Measurements from ENCODE around the gene CBLN4.
A peak's percentile ranks its signal among the peaks of the same experiment; 100 is the strongest.

The CBLN4 gene

DNA sequence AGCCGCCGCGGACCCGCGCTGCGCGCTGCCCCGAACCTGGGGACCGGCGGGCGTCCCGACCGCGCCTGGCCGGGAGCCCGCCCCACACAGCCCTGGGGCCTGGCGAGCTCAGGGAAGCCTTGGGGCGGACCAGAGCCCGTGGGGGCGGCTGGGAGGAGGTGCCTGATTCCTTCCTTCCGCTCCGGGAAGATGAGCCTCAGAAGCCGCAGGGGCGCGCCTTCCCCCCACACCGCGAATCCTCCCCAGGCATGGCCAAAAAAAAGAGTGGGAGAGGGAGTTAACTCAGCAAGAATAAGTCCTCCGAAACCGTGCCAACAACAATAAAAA lies at the start of gene CBLN4:
CBLN4 (minus strand) TSS at position 131 of the 327 bp plus-strand sequence. CDS start 1,348 bp downstream, outside the sequence.
- DNase-seq, result no peak

DNA sequence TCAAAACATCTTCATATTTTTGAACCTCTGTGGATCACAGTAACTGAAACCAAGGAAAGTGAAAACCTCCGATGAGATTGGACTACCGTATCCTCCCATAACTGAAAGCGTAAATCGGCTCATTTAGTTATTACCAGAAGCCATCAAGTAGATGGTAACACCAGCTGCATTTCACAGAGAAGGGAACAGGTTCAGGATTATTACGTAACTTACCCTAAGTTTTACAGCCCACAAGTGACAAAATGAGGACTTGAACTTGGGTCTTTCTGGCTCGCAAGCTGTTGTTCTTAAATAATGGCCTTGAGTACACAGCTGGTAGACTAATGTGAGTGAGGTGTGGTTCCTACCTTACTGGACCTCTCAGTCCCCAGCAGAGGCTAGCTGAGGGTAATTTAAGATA lies 37.9 kb upstream of the CBLN4 start:
- no peak for DNase-seq

DNA sequence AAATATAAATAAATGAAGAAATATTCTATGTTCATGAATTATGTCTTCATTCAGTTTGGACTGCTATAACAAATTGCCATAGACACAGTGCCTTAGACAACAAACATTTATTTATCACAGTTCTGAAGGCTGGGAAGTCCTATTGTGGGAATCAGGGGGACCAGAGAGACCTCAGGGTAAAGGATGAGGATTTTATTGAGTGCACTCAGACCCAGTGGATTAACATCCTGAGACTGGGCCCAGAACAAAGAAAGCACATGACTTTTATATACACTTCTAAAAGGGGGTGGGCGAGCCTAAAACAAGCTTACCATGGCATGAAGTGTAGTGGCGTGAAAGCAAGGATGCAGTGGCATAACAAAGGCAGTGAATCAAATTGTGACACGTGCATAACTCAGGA lies 26.9 kb upstream of the CBLN4 start:
- DNase-seq, result no peak

DNA sequence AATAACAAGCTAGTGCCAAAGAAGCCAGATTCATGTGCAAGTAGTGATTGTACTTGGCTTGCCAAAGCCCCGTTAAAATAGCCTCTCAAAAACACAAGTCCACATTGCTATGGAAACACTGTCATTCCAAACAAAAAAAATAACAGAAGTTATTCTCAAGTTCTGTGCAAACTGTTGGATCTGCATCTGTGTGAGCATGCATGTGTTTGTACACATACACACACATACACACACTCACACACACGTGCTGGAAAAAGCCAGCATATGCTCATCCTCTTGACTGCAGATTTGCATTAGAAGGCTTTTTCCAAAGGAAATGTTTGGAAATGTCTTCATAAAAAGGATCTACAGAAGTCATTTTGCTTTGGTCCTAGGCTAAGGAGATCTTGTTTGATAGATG lies 13.4 kb upstream of the CBLN4 start:
- no peak for DNase-seq

DNA sequence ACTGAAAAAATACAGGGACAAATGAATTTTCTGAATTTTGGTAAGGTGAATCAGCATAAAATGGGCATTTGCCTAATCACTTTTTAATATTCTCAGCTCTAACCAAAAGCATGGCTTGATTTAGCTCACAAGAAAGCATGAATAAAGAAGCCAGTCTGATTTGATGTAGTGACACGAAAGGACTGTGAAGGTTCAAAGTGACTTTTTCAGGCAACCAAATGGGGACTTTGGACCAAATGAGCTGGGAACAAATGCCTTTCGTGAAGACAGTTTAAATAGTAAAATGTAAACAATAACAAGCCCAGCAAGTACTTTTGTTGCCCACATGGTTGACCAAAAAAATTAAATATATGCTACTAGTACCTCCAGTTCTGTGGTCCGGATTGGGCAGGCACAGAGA lies 12.9 kb upstream of the CBLN4 start:
- no peak for DNase-seq

DNA sequence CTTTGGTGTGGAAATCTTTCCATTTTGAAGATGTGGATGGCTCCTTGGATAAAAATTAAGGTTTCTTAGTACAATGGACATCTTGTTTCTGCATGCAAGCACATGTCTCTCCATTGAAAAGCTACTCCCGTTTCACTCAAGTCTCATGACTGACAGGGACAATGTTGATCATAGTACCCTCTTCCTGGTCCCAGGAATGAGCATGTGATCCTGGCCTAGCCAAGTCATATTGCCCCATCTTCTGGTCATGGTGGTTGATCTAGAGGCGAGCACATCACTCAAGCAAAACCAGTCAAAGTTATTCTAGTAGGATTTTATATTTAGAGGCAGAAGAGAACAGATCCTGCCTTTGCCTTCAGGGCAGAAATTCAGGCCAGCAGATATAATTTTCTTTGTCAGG lies 12.2 kb upstream of the CBLN4 start:
- DNase-seq, result no peak

DNA sequence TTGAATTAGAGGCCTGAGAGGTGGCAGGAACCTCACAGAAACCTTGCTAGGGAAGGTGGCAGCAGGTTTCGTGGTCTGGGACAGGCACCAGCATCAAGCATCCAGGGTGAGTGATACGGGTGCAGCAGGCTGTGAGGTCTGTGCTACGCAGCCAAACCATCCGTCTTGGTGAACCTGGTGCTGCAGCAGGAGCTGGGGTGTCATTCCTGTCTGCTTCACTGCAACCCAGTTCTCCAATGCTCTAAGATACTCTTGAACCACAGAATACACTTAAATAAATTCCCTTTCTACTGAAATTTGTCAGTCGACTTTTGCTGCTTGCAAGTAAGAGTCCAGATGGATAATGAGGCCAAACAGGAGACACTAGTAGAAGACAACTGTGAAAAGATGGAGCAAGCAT lies 9.7 kb upstream of the CBLN4 start:
- no peak for DNase-seq

DNA sequence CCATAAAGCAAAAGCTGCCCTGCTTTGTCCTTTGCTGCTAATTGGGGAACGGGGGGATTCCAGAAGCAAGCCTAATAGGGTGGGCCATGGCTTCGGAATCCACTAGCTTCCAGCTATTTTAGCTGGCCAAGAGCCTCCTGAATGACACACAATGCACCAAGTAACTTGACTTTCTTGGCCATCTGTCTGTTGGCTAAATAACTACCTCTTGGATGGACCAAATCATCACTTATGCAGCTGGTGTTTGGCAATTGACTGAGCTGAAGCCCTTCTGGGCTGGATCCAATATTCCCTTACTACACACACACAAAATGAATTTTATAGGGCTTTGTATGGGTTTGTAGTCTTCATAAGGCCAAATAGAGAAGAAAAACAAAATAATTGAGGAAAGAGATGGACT lies 8.8 kb upstream of the CBLN4 start:
- DNase-seq, result no peak

DNA sequence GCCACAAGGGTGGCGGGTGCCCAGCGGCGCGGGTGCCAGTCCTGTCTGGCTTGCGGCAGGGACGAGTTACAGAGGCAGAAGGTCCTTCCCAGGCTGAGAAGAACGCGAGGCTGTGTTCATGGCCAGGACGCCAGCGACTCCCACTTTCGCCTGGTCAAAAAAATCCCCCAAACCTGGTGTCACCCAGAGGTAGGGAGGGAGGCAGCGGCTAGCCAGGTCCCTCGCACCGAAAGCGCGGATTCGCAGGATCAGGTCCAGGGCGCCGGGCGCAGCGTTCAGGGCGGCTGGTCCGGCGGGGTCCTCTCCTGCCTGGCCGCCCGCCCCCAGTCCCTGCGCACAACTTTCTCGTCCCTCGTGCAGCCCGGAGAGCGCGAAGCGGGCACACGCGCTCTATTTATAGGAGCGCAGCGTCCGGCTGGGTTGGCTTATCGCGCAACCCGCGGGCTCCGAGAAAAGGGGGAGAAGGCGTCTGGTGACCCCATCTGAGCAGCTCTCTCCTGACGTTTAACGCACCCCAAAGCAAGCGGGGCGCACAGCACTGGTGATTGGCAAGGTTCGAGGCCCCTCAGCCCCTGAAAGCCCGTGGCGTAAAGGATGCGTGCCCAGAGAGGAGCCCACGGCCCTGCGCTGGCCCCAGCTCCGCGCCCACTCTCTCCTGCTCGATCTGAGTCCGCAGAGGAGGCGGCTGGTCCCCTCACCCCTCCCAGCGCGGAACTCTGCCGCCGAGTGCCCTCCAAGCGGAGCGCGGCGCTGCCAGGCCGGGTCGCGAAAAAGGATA lies 519 bp downstream of the CBLN4 start:
- no peak for DNase-seq

DNA sequence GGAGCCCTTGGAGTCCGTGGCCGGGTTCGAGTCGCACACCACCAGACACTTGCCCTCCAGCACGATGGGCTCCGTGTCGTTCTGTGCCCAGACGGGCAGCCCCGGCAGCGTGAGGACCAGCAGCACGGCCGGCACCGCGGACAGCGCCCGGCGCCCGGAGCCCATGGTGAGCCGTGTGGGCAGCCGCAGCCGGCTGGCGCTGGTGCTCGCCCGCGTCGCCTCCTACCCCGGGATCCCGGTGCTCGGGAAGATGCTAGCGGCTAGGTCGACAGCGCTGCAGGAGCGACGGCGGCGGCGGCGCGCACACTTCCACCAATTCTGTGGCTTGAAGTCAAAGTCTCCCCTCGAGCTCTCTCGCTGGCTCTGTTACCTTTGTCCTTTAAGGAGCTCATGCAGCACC lies 1.3 kb downstream of the CBLN4 start:
- no peak for DNase-seq

DNA sequence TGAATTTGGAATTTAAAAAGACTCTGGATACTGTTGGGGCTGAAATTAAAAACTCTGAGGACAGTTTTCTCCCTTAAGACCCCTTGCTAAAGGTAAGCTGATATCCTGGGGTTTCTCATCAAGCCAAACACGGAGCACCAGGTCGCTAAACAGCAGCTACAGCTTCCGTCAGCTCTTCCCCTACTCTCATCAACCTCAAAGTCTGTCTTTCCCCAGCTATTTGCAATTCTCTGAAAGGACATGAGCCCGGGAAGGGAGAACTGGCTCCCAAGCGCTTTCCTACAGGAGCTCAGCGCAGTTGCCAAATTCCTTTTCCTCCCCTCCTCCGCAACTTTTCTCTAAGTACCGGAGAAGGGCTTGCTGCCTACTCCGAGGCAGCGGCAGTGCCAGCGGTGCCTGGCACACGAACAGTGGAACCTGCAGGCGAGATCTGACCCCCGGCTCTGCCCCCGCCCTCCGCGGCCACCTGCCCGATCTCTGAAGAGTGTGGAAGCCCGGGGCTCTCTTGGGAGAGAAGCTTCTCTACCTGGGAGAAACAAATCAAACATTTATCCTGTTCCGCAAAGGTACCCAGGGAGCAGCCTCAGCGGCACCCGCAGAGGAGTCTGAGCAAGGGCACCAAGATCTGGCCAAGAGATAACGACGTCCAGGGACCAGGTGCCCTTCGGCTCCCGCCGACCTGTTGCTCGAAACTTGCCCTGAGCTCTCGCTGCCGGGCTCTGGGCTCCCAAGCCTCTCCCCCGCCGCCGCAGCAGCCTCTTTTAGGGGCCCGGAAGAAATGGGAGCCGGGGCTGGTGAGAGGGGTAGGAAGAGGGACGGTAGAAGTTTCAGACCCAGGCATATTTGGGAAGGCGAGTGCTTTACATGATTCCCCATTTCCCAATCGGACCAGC lies 2.2 kb downstream of the CBLN4 start:
- DNase-seq, result no peak

DNA sequence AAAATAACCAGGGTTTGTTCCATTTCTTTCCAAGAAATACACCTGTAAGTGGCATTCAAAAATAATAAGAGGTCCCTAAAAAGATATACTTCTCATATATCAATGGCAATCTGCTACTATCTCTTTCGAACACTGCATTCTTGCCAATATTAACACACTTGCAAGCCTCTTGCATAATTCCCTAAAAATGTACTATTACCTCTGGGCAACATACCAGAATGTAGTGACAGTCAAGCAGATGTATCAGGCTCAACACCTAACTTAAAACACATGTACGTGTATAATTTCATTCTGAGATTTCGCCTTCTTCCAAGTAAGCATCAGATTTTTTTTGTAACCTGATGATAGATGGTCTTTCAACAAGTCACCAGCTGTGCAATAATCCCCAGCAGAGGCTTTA lies 3.4 kb downstream of the CBLN4 start:
- DNase-seq, result no peak

DNA sequence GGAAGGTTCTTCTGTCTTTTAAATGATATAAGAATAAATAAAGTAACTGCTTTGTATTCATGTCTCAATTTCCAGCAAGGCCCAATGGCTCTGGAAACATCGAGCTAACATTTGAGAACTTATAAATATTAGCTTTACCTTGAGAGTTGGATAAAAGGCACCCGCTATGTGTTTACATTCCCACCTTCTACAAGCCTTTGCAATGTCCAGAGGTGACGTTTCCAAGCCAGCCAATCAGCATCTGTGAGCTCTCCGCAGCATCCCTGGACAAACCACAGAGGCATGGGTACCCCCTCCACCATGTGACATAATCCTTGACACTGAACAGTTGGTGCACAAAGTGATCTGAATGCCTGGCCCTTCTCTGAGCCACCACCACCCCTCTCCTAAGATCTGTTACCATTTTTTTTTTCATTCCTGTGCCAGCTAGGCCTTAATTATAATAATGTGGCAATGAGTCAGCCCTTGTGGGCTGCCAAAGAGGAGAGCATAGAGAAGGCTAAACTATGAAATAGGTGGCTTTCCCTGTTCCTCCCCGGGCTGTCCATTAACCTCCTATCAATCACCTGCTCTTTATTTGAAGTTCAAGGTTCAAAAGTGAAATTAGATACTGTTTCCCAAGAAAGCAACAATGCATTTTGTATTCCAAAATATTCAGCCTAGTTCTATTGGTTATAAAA lies 4.1 kb downstream of the CBLN4 start:
- DNase-seq, result no peak

DNA sequence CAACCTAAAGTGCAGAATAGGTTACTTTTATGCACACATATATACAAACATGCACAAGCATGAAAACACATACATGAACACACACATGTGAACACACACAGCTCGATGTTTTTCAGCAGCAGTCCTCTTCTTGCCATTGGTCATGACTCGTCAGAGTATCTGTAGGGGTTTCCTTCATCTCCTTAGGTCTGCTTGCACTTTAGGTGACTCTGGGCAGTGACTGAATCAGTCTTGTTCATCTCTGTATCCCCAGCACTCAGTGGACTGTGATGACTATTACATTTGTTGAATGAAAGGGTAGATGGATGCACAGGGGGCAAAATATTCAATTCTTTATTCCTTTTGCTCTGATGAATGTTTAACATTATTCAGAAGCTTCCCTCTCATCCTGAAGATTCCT lies 26.8 kb downstream of the CBLN4 start:
- DNase-seq, result no peak

DNA sequence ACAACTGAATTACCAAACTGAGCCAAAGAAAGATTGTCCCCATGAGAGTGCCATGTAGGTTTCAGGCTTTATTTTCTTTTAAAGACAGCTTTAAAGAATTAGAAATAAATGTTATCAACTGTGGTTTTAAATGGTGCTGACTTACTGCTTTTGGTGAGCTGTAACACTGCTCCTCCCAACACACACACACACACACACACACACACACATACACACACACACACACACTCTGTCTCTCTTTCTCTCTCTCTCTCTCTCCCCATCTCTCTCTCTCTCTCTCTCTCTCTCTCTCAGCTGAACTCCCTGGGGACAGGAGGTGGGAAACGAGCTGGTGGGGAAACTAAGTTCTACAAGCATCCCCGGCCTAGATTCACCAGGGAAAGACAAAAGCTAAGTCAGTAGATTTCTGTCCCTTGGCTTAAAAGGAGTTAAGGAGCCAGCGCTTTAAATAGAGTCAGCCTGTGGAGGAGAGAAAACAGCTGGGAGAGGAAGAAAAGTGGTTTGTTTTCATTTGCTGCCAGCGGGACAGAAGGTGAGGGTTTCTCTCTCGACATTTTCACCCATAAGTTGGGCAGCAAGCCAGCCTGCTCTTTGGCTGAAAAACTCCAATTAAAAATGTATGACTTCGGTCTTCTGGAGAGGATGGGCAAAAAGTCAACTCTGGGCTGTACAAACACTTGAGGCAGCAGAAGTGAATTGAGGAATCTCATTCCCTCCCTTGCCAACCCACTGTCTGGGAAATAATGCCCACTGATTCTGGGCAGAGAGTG lies 27.4 kb downstream of the CBLN4 start:
- peak; percentile 17 for DNase-seq

DNA sequence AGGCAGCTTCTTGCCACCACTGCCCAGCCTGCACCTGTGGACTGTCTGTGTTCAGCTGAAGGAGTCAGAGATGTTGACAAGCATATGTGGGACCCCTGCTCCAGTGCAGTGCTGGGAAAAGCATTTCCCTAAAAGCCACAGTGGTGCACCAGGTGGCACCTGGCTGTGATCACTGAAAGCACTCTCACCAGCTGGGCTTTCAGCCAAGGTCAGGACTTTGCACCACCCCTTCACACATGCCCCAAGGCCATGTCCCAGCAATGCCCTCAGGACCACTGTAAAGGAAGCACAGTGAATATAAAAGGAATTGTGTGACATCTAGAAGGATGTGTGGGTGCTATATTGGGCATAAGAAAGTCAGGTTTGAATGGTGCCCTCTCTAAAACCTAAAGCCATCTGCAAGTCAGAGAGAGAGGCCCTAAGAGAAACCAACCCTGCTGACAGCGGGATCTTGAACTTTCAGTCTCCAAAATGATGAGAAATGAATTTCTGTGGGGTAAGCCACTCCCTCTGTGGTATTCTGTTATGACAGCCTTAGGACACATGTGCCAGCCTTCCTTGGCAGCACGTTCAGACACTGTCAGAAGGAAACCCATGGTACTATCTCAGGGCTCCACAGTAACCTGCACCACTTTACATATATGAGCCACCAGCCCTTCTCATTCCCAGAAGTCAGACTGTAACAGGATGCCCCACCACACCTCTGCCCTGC lies 30.7 kb downstream of the CBLN4 start:
- DNase-seq, result no peak

DNA sequence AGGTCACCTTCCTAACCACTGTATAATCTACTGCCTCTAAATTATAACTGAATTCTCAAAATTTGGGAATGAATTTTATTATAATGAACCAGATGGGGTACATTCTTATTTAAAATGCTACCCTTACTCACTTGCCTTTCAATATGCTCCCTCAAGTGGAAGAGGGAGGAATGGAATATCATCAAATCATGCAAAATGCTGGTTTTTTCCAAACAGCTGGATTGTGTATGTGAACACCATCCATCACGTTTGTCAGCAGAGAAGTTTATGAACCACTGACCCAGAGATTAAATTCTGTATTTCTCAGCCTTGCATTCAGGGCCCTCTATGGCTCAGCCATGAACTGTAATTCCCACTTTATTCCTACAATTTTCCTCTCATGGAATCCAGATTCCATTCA lies 40.5 kb downstream of the CBLN4 start:
- no peak for DNase-seq

DNA sequence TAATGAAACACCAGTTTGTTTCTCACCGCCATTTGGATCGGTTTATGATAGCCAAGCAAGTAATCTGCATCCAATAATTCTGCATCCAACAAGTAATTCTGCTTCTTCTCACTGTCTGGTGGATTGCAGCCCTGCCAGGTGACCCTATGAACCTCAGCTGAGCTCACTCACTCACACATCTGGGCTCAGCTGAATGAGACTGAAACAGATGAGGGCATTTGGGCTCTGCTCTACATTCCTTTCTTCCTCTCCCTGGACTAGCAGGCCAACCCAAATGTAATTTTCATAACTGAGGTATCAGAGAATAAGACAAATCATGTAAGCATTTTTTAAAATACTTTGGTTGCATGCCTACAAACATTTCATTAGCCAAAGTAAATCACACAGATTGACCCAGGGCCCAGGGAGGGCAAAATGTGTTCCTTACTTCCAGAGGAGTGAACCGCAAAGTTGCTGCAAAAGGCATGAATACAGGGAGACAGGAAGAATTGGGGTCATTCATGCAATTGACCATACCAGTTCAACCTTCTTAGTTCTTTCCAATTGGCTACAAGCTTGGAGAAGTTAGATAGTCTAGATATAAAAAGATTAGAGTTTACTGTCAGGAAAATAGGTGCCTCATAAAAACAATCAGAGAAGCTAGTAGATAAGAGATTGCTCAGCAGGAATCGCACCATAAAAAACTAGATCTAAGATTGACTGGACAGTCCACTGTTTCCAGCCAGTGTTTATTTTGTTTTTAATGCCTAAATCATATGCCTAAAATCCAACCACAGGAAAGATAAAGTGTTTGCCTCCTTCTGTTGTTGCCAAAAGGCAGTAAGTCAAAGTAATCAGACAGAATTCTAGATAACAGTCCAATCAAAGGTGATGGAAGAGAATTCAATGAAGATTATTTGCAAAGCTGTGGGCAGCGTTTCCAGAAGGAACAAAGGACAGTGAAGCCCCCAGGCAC lies 43.7 kb downstream of the CBLN4 start:
- DNase-seq, result no peak

DNA sequence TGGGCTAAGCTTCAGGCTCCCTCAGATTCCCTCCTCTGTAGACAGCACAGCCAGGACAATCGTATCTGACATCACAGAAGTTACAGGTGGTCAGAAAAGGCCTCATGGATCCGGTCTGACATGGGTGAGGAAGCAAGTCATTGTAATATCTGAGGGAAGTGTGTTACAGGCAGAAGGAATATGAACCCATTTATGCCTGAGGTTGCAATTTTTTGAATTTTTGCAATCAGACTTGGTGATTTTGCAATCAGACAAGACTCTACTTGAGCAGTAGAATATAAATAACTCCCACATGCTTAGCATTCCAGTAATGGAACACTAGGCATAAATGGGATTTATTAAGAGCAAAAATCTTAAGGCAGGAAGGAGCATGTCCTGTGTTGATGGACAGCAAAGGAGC lies 52.1 kb downstream of the CBLN4 start:
- no peak for DNase-seq

DNA sequence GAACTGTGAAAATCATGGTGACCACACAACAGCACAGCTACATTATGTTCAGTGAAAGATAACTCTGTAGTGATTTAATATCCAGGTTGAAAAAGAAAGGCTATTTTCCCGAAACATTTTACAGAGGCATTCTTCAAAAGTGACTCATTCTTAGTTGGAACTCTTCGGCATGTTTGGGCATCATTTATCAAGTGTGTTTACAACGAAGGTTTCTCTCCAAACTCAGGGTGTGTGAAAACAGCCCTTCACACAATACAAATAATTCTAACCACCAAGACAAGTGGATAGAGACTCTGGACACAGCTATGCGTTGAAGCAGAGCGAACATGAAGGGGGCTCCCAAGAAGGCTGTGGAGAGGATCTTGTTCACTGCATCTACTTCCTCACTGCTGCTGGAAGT lies 57.6 kb downstream of the CBLN4 start:
- no peak for DNase-seq

Data from NCI-H187 treated with DMSO at 0.1 percent for 48 hours (cell line).